ENCODE results near the gene LILRA2.
"Not testable (repeated sequence)": the region's sequence is repeated elsewhere in the genome, so short reads cannot be mapped to it uniquely, and the experiment has no call there.

LILRA2 gene

GRCh38 chr19:54614726-54615125 is 41.1 kb downstream of the LILRA2 start:
- H3K27me3 ChIP-seq (ENCODE audit: control insufficient read depth, insufficient read depth, low read length): no peaks in the 10 kb centered on the region
- H3K4me3 ChIP-seq (ENCODE audit: low read length): no peak overlapping the region
- peaks cover 7% of the 10 kb centered on the region for H3K9me3 ChIP-seq (replicated peaks; ENCODE audit: low read length)
- no peak overlapping the region for H3K4me2 ChIP-seq (ENCODE audit: low read length)
- H3K36me3 ChIP-seq (ENCODE audit: insufficient read depth, low read length): no peaks in the 10 kb centered on the region
- H3K4me1 ChIP-seq (ENCODE audit: control insufficient read depth, insufficient read depth, low read length): no peaks in the 10 kb centered on the region
- no peak overlapping the region for H3K9ac ChIP-seq (ENCODE audit: low read depth, low read length)

GRCh38 chr19:54616057-54616456 is 42.5 kb downstream of the LILRA2 start:
- Histone ChIP-seq H3K36me3 (ENCODE audit: insufficient read depth, low read length) (no peaks in the 10 kb centered on the region), H3K27me3 (ENCODE audit: control insufficient read depth, insufficient read depth, low read length) (no peaks in the 10 kb centered on the region), H3K9ac (ENCODE audit: low read depth, low read length) (no peak overlapping the region), H3K4me1 (ENCODE audit: control insufficient read depth, insufficient read depth, low read length) (no peaks in the 10 kb centered on the region), H3K4me2 (ENCODE audit: low read length) (no peak overlapping the region), H3K9me3 (replicated peaks; ENCODE audit: low read length) (peaks cover 7% of the 10 kb centered on the region), H3K4me3 (ENCODE audit: low read length) (no peak overlapping the region)

- no peaks in the 10 kb centered on the region for H3K36me3 ChIP-seq (ENCODE audit: insufficient read depth, low read length)
- H3K4me1 ChIP-seq (ENCODE audit: control insufficient read depth, insufficient read depth, low read length): no peaks in the 10 kb centered on the region
- no peak overlapping the region for H3K9ac ChIP-seq (ENCODE audit: low read depth, low read length)
- no peaks in the 10 kb centered on the region for H3K27me3 ChIP-seq (ENCODE audit: control insufficient read depth, insufficient read depth, low read length)
- no peak overlapping the region for H3K4me2 ChIP-seq (ENCODE audit: low read length)
- no peak overlapping the region for H3K4me3 ChIP-seq (ENCODE audit: low read length)
- peaks cover 7% of the 10 kb centered on the region for H3K9me3 ChIP-seq (replicated peaks; ENCODE audit: low read length)
These were observed 43.4 kb downstream of the LILRA2 start for GRCh38 chr19:54616821-54617560.

GRCh38 chr19:54620464-54620863 is 46.9 kb downstream of the LILRA2 start:
- no peaks in the 10 kb centered on the region for H3K36me3 ChIP-seq (ENCODE audit: insufficient read depth, low read length)
- H3K4me2 ChIP-seq (ENCODE audit: low read length): no peak overlapping the region
- no peaks in the 10 kb centered on the region for H3K27me3 ChIP-seq (ENCODE audit: control insufficient read depth, insufficient read depth, low read length)
- no peak overlapping the region for H3K9ac ChIP-seq (ENCODE audit: low read depth, low read length)
- H3K4me1 ChIP-seq (ENCODE audit: control insufficient read depth, insufficient read depth, low read length): no peaks in the 10 kb centered on the region
- H3K9me3 ChIP-seq (replicated peaks; ENCODE audit: low read length): peaks cover 3% of the 10 kb centered on the region
- H3K4me3 ChIP-seq (ENCODE audit: low read length): no peak overlapping the region

GRCh38 chr19:54622431-54622830 is 48.8 kb downstream of the LILRA2 start:
- Histone ChIP-seq H3K4me1 (ENCODE audit: control insufficient read depth, insufficient read depth, low read length) (no peaks in the 10 kb centered on the region), H3K4me2 (ENCODE audit: low read length) (no peak overlapping the region), H3K9ac (ENCODE audit: low read depth, low read length) (no peak overlapping the region), H3K4me3 (ENCODE audit: low read length) (no peak overlapping the region), H3K27me3 (ENCODE audit: control insufficient read depth, insufficient read depth, low read length) (no peaks in the 10 kb centered on the region), H3K36me3 (ENCODE audit: insufficient read depth, low read length) (no peaks in the 10 kb centered on the region), H3K9me3 (replicated peaks; ENCODE audit: low read length) (peaks cover 3% of the 10 kb centered on the region)

- H3K9ac ChIP-seq (ENCODE audit: low read depth, low read length); H3K4me1 ChIP-seq (ENCODE audit: control insufficient read depth, insufficient read depth, low read length); H3K9me3 ChIP-seq (replicated peaks; ENCODE audit: low read length); H3K4me3 ChIP-seq (ENCODE audit: low read length); H3K36me3 ChIP-seq (ENCODE audit: insufficient read depth, low read length); H3K27me3 ChIP-seq (ENCODE audit: control insufficient read depth, insufficient read depth, low read length); H3K4me2 ChIP-seq (ENCODE audit: low read length): not testable (repeated sequence)
These were observed 50.6 kb downstream of the LILRA2 start for GRCh38 chr19:54624234-54624633.

GRCh38 chr19:54624934-54625730 is 51.5 kb downstream of the LILRA2 start:
- H3K9me3 ChIP-seq (replicated peaks; ENCODE audit: low read length); H3K27me3 ChIP-seq (ENCODE audit: control insufficient read depth, insufficient read depth, low read length); H3K4me3 ChIP-seq (ENCODE audit: low read length); H3K9ac ChIP-seq (ENCODE audit: low read depth, low read length); H3K4me2 ChIP-seq (ENCODE audit: low read length); H3K36me3 ChIP-seq (ENCODE audit: insufficient read depth, low read length); H3K4me1 ChIP-seq (ENCODE audit: control insufficient read depth, insufficient read depth, low read length): not testable (repeated sequence)

GRCh38 chr19:54626757-54627156 is 53.2 kb downstream of the LILRA2 start:
- no peak overlapping the region for H3K9ac ChIP-seq (ENCODE audit: low read depth, low read length)
- no peaks in the 10 kb centered on the region for H3K27me3 ChIP-seq (ENCODE audit: control insufficient read depth, insufficient read depth, low read length)
- H3K9me3 ChIP-seq (replicated peaks; ENCODE audit: low read length): peaks cover 3% of the 10 kb centered on the region
- no peak overlapping the region for H3K4me2 ChIP-seq (ENCODE audit: low read length)
- no peaks in the 10 kb centered on the region for H3K36me3 ChIP-seq (ENCODE audit: insufficient read depth, low read length)
- no peak overlapping the region for H3K4me3 ChIP-seq (ENCODE audit: low read length)
- H3K4me1 ChIP-seq (ENCODE audit: control insufficient read depth, insufficient read depth, low read length): no peaks in the 10 kb centered on the region

GRCh38 chr19:54627912-54628311 is 54.3 kb downstream of the LILRA2 start:
- not testable (repeated sequence) for H3K4me3 ChIP-seq (ENCODE audit: low read length); H3K27me3 ChIP-seq (ENCODE audit: control insufficient read depth, insufficient read depth, low read length); H3K9ac ChIP-seq (ENCODE audit: low read depth, low read length); H3K9me3 ChIP-seq (replicated peaks; ENCODE audit: low read length); H3K36me3 ChIP-seq (ENCODE audit: insufficient read depth, low read length); H3K4me2 ChIP-seq (ENCODE audit: low read length); H3K4me1 ChIP-seq (ENCODE audit: control insufficient read depth, insufficient read depth, low read length)

GRCh38 chr19:54630262-54630661 is 56.7 kb downstream of the LILRA2 start, which contains the start of gene LILRB1:
Gene LILRB1, plus strand, starts transcription at chr19:54630484. Its CDS starts 590 bp downstream, at chr19:54631074.
- H3K9ac ChIP-seq (ENCODE audit: low read depth, low read length); H3K36me3 ChIP-seq (ENCODE audit: insufficient read depth, low read length); H3K9me3 ChIP-seq (replicated peaks; ENCODE audit: low read length); H3K4me1 ChIP-seq (ENCODE audit: control insufficient read depth, insufficient read depth, low read length); H3K4me3 ChIP-seq (ENCODE audit: low read length); H3K27me3 ChIP-seq (ENCODE audit: control insufficient read depth, insufficient read depth, low read length); H3K4me2 ChIP-seq (ENCODE audit: low read length): not testable (repeated sequence)

GRCh38 chr19:54630782-54631181 is 57.2 kb downstream of the LILRA2 start:
- Histone ChIP-seq H3K4me3 (ENCODE audit: low read length) (no peak overlapping the region), H3K9me3 (replicated peaks; ENCODE audit: low read length) (no peaks in the 10 kb centered on the region), H3K27me3 (ENCODE audit: control insufficient read depth, insufficient read depth, low read length) (no peaks in the 10 kb centered on the region), H3K4me1 (ENCODE audit: control insufficient read depth, insufficient read depth, low read length) (no peaks in the 10 kb centered on the region), H3K9ac (ENCODE audit: low read depth, low read length) (no peak overlapping the region), H3K4me2 (ENCODE audit: low read length) (no peak overlapping the region), H3K36me3 (ENCODE audit: insufficient read depth, low read length) (no peaks in the 10 kb centered on the region)
